ENCODE data around the gene U2AF1. TPM values are rescaled to one million over a fixed set of nuclear protein-coding genes. Genes with fewer than 3 reads are reported as not detected.

Gene U2AF1
- total RNA-seq, 1 experiment from 2014 or later = 66.2 TPM

Other genes with a start within 250 kb of the U2AF1 start
- gene WDR4, start 228.0 kb downstream of the U2AF1 start, total RNA-seq (2014; rRNA removed; shearing (Covaris generic)) = 18.5 and 22.4 TPM in 2 replicates
- 68.7 and 85.1 TPM in 2 replicates for gene NDUFV3, start 214.3 kb downstream of the U2AF1 start, total RNA-seq (2014; rRNA removed; shearing (Covaris generic))
- not detected in 2 replicates for gene ERVH48-1, start 181.9 kb downstream of the U2AF1 start, total RNA-seq (2014; rRNA removed; shearing (Covaris generic))
- 17.3 and 19.1 TPM in 2 replicates for gene PKNOX1, start 133.0 kb downstream of the U2AF1 start, total RNA-seq (2014; rRNA removed; shearing (Covaris generic))
- gene CBS, start 31.7 kb downstream of the U2AF1 start, total RNA-seq (2014; rRNA removed; shearing (Covaris generic)) = 26.4 and 29.0 TPM in 2 replicates
- gene CRYAA, start 61.4 kb upstream of the U2AF1 start, total RNA-seq (2014; rRNA removed; shearing (Covaris generic)) = not detected in 2 replicates

All from A172 (cell line).